Measurements from ENCODE around the gene GPI. TPM values are rescaled to one million over a fixed set of nuclear protein-coding genes. Genes with fewer than 3 reads are reported as not detected.
A peak's percentile ranks its signal among the peaks of the same experiment; 100 is the strongest.

GPI gene
- total and polyA plus RNA-seq, 2 of the 13 experiments (the other 11 are each of a cell fraction or from before 2014, with no cell fraction given): 147 to 167 TPM

- peak; percentile 63; the same call in 1 of the 2 replicates for TF ChIP-seq FOXC1 (CRISPR knock-in tag; IDR thresholded peaks at IDR 0.05; ENCODE audit: borderline replicate concordance)
- TF ChIP-seq BCL3 (CRISPR knock-in tag; IDR thresholded peaks at IDR 0.05): no peak
- TF ChIP-seq NAIF1 (CRISPR knock-in tag; IDR thresholded peaks at IDR 0.05; ENCODE audit: borderline replicate concordance): no peak
- peak; percentile 66; the same call in 1 of the 2 replicates for TF ChIP-seq REL (CRISPR knock-in tag; conservative IDR thresholded peaks at IDR 0.05)
- peak; percentile 31; the same call in 1 of the 2 replicates for TF ChIP-seq ATAD3A (CRISPR knock-in tag; IDR thresholded peaks at IDR 0.05)
- TF ChIP-seq NFE2L2 (IDR thresholded peaks at IDR 0.05; ENCODE audit: low read length): peak; percentile 99
- 0 out of 2 replicates have a peak, but pooled peaks have one; percentile 30 for TF ChIP-seq RCOR2 (CRISPR knock-in tag; IDR thresholded peaks at IDR 0.05)
- no peak for TF ChIP-seq STAT5B (CRISPR knock-in tag; IDR thresholded peaks at IDR 0.05)
- no peak for TF ChIP-seq ZNF234 (CRISPR knock-in tag; conservative IDR thresholded peaks at IDR 0.05)
- TF ChIP-seq ZNF224 (CRISPR knock-in tag; IDR thresholded peaks at IDR 0.05): 0 out of 2 replicates have a peak, but pooled peaks have one; percentile 17
- TF ChIP-seq ZNF24 (IDR thresholded peaks at IDR 0.05): no peak
- TF ChIP-seq ZNF180 (CRISPR knock-in tag; IDR thresholded peaks at IDR 0.05; ENCODE audit: borderline replicate concordance, low read depth): no peak
- TF ChIP-seq RFXAP (CRISPR knock-in tag; IDR thresholded peaks at IDR 0.05; ENCODE audit: borderline replicate concordance): peak; percentile 74; the same call in 1 of the 2 replicates
- no peak for TF ChIP-seq SSRP1 (CRISPR knock-in tag; IDR thresholded peaks at IDR 0.05)
- TF ChIP-seq SKI (IDR thresholded peaks at IDR 0.05; ENCODE audit: partially characterized antibody): peak; percentile 52
- peak; percentile 92; the same call in 1 of the 2 replicates for TF ChIP-seq ZNF776 (CRISPR knock-in tag; IDR thresholded peaks at IDR 0.05)
- TF ChIP-seq KLF9 (CRISPR knock-in tag; IDR thresholded peaks at IDR 0.05; ENCODE audit: low read depth): no peak; the same call in 1 of the 2 replicates
- TF ChIP-seq MIXL1 (CRISPR knock-in tag; IDR thresholded peaks at IDR 0.05): peak; percentile 15; the same call in 1 of the 2 replicates
- TF ChIP-seq ZNF232 (CRISPR knock-in tag; IDR thresholded peaks at IDR 0.05; ENCODE audit: borderline replicate concordance): 0 out of 2 replicates have a peak, but pooled peaks have one; percentile 3
- TF ChIP-seq ZNF12 (CRISPR knock-in tag; IDR thresholded peaks at IDR 0.05): 0 out of 2 replicates have a peak, but pooled peaks have one; percentile 18
- TF ChIP-seq ZBTB7A (CRISPR knock-in tag; IDR thresholded peaks at IDR 0.05): peak; percentile 58; the same call in 1 of the 2 replicates
- TF ChIP-seq CHD4 (IDR thresholded peaks at IDR 0.05; ENCODE audit: borderline replicate concordance, low read length): no peak; the same call in 1 of the 2 replicates
- peak; percentile 85 for TF ChIP-seq BRD4 (CRISPR knock-in tag; IDR thresholded peaks at IDR 0.05)
- no peak for TF ChIP-seq ZNF761 (CRISPR knock-in tag; conservative IDR thresholded peaks at IDR 0.05)
- no peak for TF ChIP-seq TRIM22 (IDR thresholded peaks at IDR 0.05)
- peak; percentile 60; the same call in 1 of the 2 replicates for TF ChIP-seq NR2C2 (CRISPR knock-in tag; IDR thresholded peaks at IDR 0.05; ENCODE audit: borderline replicate concordance)
- peak; percentile 63; the same call in 1 of the 2 replicates for TF ChIP-seq KMT2B (CRISPR knock-in tag; IDR thresholded peaks at IDR 0.05)
- TF ChIP-seq ZBTB14 (CRISPR knock-in tag; IDR thresholded peaks at IDR 0.05): no peak
- peak; percentile 84; the same call in 1 of the 2 replicates for TF ChIP-seq ARNTL (CRISPR knock-in tag; IDR thresholded peaks at IDR 0.05)
Measured at GRCh38 chr19:34359140-34359953, 5.6 kb upstream of the GPI start (continued).
